Measurements from ENCODE around the gene USP47.

USP47 gene

DNA sequence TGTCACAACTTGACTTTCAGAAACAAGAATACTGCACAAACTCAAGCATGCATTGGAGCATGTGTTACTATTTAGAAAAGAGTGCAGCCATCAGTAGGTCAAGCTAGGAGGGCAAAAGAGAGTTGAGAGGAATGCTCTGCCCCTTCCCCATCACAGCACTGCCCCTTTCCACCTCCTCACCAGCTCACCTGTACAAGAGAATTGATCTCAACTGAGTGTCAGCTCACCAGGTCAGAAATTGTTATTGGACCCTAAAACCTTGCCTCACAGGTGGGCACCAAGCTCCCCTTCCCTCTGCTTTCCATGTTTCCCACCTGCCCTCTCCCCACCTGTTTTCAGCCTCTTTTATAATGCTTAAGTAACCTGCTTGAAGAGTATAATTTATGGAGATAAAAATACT, 117.8 kb downstream of the USP47 start:
- in situ Hi-C loops (cut with MboI; ENCODE audit: low sequenced_read_pairs, unreplicated experiment): no loop called here
- TF ChIP-seq, protein P1, sequence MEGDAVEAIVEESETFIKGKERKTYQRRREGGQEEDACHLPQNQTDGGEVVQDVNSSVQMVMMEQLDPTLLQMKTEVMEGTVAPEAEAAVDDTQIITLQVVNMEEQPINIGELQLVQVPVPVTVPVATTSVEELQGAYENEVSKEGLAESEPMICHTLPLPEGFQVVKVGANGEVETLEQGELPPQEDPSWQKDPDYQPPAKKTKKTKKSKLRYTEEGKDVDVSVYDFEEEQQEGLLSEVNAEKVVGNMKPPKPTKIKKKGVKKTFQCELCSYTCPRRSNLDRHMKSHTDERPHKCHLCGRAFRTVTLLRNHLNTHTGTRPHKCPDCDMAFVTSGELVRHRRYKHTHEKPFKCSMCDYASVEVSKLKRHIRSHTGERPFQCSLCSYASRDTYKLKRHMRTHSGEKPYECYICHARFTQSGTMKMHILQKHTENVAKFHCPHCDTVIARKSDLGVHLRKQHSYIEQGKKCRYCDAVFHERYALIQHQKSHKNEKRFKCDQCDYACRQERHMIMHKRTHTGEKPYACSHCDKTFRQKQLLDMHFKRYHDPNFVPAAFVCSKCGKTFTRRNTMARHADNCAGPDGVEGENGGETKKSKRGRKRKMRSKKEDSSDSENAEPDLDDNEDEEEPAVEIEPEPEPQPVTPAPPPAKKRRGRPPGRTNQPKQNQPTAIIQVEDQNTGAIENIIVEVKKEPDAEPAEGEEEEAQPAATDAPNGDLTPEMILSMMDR (IDR thresholded peaks at IDR 0.05; ENCODE audit: borderline replicate concordance, control extremely low read depth, extremely low read depth, insufficient read depth, missing control alignments): no peak
- DNase-seq (ENCODE audit: low spot score): no peak

DNA sequence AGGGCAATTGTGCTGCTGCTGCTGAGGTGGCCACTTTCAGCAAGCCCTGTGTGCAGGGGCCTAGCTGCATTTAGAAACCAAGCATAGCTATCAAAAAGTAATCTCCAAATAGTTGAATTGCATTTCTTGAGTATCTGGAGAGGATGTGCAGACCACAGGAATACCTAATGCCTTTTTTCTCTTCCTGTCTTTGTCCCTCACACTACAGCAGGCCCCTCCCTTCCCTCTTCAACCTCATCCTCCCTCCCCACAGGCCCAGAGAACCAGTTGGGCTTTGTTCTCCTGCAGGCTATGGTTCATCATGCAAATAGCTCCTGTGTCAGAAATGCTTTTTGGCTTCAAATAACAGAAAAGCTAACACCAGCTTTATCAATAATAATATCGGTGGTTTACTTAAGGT, 118.9 kb downstream of the USP47 start:
- in situ Hi-C loops (cut with MboI; ENCODE audit: low sequenced_read_pairs, unreplicated experiment): loop anchor here (10.0 kb wide), 1 partner anchor 156 kb away; no protein-coding TSS in a partner anchor
- no peak for DNase-seq (ENCODE audit: low spot score)
- TF ChIP-seq, protein P1 (IDR thresholded peaks at IDR 0.05; ENCODE audit: borderline replicate concordance, control extremely low read depth, extremely low read depth, insufficient read depth, missing control alignments): no peak

DNA sequence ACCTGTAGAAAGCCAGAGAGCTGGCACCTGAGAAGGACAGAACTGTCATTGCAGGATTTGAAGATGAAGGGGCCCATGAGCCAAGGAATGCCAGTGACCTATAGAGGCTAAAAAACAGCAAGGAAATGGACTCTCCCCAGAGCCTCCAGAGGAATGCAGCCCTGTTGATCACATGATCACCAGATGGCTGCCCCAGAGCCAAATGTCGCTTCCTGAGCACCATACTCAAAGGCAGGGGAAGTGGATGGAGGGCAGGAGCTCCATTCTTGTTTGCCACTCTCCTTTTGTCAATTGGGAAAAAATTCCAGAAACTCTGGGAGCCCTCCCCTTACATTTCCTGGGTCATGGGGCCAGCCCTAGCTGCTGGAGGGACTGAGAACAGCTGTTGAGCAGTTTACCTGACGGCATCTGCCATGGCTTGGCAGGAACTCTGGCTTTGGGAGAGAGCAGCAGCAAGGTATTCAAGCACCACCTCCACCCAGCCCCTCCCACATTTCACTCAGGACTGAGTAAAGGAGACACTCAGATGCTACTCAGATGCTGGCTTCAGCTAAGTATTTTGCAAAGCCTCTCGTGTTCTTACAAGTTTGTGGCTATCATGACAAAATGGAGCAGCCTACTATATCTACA, 119.7 kb downstream of the USP47 start:
- TF ChIP-seq, protein P1 (IDR thresholded peaks at IDR 0.05; ENCODE audit: borderline replicate concordance, control extremely low read depth, extremely low read depth, insufficient read depth, missing control alignments): no peak
- no peak for DNase-seq (ENCODE audit: low spot score)
- in situ Hi-C loops (cut with MboI; ENCODE audit: low sequenced_read_pairs, unreplicated experiment): loop anchor here (10.0 kb wide), 1 partner anchor 157 kb away; no protein-coding TSS in a partner anchor

DNA sequence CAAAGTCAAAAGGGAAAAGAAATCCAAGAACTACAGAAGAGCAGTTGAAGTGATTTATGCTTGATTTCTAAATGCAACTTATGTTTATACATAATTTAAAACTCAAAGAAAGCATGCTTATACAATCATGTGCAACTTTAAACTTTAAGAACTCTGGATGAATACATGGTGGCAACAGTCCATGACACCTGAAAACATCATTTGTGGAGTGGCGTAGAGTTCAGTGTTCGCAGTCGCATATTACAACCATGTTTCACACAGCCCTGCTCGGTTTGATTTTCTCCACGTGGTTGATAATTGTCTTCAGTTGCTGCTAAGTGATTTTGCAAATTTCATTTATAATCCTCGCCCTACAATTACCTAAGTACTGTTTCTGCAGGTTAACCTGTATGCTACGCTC, 121.3 kb downstream of the USP47 start:
- DNase-seq (ENCODE audit: low spot score): no peak
- in situ Hi-C loops (cut with MboI; ENCODE audit: low sequenced_read_pairs, unreplicated experiment): loop anchor here (10.0 kb wide), 1 partner anchor 158 kb away; no protein-coding TSS in a partner anchor
- TF ChIP-seq, protein P1 (IDR thresholded peaks at IDR 0.05; ENCODE audit: borderline replicate concordance, control extremely low read depth, extremely low read depth, insufficient read depth, missing control alignments): no peak

DNA sequence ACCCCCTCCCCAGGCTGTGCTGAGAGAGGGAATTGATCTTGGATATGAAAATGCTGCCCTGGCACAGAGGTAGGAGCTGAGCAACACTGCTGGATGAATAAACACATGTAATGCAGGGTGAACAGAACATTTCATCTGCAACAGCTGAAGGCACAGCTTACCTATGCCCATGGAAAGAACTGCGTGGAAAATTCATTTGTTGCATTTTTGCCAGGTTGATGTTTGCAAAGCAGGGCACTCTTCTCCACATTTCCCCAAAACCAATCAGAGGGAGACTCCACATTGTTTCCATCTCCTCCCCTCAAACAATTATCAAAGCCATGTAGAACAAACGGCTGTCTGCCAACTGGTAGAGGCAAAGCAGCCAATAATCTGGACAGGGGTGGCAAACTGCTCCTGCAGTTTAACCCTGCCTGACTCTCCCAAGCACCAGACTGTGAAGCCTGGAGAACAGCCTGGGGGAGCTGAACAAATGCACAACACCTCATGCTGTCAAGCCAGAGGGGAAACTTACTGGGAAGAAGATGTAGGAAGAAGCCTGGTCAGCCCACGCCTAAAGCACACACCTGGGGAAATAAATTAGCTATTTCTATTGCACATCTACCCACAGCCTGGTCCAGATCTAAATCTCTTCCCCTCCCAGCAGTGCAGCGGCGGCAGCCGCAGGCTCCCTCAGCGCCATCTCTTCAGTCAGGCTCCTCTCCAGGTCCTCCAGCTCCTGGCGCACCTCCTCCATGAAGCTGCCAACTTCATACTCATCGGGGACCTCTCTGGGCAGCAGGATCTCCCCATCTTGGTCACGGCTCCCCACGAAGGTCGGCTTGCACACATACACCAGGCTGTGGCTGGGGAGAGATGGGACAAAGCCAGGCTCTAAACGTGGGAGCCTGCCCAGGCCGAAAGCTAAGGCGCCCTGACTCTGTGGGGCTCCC, 122.3 kb downstream of the USP47 start:
- in situ Hi-C loops (cut with MboI; ENCODE audit: low sequenced_read_pairs, unreplicated experiment): loop anchor here (10.0 kb wide), 1 partner anchor 159 kb away; no protein-coding TSS in a partner anchor
- peak; percentile 13 for DNase-seq (ENCODE audit: low spot score)
- TF ChIP-seq, protein P1 (IDR thresholded peaks at IDR 0.05; ENCODE audit: borderline replicate concordance, control extremely low read depth, extremely low read depth, insufficient read depth, missing control alignments): no peak

DNA sequence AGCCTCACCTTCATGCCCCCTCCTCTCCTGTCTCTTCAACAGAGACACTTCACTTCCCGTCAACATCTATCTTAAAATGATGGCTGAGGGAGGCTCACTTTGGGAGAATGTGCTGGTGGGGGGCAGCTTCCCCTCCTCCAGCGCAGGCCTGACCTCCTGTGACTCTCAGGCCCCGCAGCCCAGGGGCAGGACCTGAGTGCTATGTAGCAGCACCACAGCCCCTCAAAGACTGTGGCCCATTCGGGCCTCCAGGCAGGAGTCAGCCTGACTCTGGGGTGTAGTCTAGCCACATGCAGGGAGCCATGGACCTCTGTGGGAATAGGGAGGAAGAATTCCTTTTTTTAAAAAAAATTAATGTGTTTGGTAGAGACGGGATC, 123.0 kb downstream of the USP47 start:
- TF ChIP-seq, protein P1 (IDR thresholded peaks at IDR 0.05; ENCODE audit: borderline replicate concordance, control extremely low read depth, extremely low read depth, insufficient read depth, missing control alignments): no peak
- DNase-seq (ENCODE audit: low spot score): no peak
- in situ Hi-C loops (cut with MboI; ENCODE audit: low sequenced_read_pairs, unreplicated experiment): loop anchor here (10.0 kb wide), 1 partner anchor 160 kb away; no protein-coding TSS in a partner anchor

Data from GM13976 (cell line).